Upper lobe of left lung (tissue), 4 donors: ENCODE results near the gene SUMF2.

Experiments
- EP300 ChIP-seq, 4 donors: sonication (generic); formaldehyde crosslinking; IDR thresholded peaks; one replicate each; pipeline ENCODE4 v1.5.1; 2017; ENCODE audit warnings: antibody characterized with exemption in 4 of 4, control low read depth in 2 of 4
- POLR2A ChIP-seq, 4 donors: fragments of 450-650 bp; IDR thresholded peaks; one replicate each; pipeline ENCODE4 v1.5.1; 2016 to 2017; ENCODE audit warnings: antibody characterized with exemption in 4 of 4, mild to moderate bottlenecking in 2 of 4
- POLR2AphosphoS5 ChIP-seq, 2 donors: sonication (generic); formaldehyde crosslinking; IDR thresholded peaks; one replicate each; pipeline ENCODE4 v1.5.1; 2017; ENCODE audit warnings: antibody characterized with exemption in 2 of 2
- TF ChIP-seq, protein P1 (sequence below), 6 experiments: fragments of 450-650 bp in 4 of 6; fragments of 200-600 bp in 2 of 6; sonication (generic) in 2 of 6; IDR thresholded peaks; one replicate each; pipeline ENCODE4 v1.5.1; 2016 to 2019; ENCODE audit warnings: antibody characterized with exemption in 6 of 6

- TF ChIP-seq, protein P1, sequence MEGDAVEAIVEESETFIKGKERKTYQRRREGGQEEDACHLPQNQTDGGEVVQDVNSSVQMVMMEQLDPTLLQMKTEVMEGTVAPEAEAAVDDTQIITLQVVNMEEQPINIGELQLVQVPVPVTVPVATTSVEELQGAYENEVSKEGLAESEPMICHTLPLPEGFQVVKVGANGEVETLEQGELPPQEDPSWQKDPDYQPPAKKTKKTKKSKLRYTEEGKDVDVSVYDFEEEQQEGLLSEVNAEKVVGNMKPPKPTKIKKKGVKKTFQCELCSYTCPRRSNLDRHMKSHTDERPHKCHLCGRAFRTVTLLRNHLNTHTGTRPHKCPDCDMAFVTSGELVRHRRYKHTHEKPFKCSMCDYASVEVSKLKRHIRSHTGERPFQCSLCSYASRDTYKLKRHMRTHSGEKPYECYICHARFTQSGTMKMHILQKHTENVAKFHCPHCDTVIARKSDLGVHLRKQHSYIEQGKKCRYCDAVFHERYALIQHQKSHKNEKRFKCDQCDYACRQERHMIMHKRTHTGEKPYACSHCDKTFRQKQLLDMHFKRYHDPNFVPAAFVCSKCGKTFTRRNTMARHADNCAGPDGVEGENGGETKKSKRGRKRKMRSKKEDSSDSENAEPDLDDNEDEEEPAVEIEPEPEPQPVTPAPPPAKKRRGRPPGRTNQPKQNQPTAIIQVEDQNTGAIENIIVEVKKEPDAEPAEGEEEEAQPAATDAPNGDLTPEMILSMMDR (IDR thresholded peaks at IDR 0.05), result no peak
- no peak for TF ChIP-seq POLR2AphosphoS5 (IDR thresholded peaks at IDR 0.05)
- no peak for TF ChIP-seq EP300 (IDR thresholded peaks at IDR 0.05)
- TF ChIP-seq POLR2A (IDR thresholded peaks at IDR 0.05), result no peak
These were observed 46.5 kb downstream of the SUMF2 start for GRCh38 chr7:56110611-56111010.
